ENCODE results near the gene FRMPD4.
A peak's percentile ranks its signal among the peaks of the same experiment; 100 is the strongest.

FRMPD4 gene

GRCh38 chrX:12722314-12722713 lies 584.0 kb downstream of the FRMPD4 start:
- Histone ChIP-seq H3K36me3 (replicated peaks) (no peaks in the 10 kb centered on the region), H3K4me1 (no peaks in the 10 kb centered on the region), H3K9me3 (no peaks in the 10 kb centered on the region), H3K4me3 (no peak overlapping the region), H3K27me3 (ENCODE audit: low read depth) (no peaks in the 10 kb centered on the region)
- in situ Hi-C loops (cut with MboI; ENCODE audit: low sequenced_read_pairs), result loop anchor here (25.0 kb wide), 1 partner anchor 635 kb away; no protein-coding TSS in a partner anchor
- DNase-seq (ENCODE audit: low spot score in 2 of 2), result no peak

GRCh38 chrX:12741416-12741815 lies 603.1 kb downstream of the FRMPD4 start:
- no peaks in the 10 kb centered on the region for H3K4me1 ChIP-seq
- H3K9me3 ChIP-seq, result no peaks in the 10 kb centered on the region
- no peaks in the 10 kb centered on the region for H3K27me3 ChIP-seq (ENCODE audit: low read depth)
- no peaks in the 10 kb centered on the region for H3K36me3 ChIP-seq (replicated peaks)
- in situ Hi-C loops (cut with MboI; ENCODE audit: low sequenced_read_pairs), result no loop called here
- H3K4me3 ChIP-seq, result no peak overlapping the region
- DNase-seq (ENCODE audit: low spot score in 2 of 2), result no peak

GRCh38 chrX:12747433-12747832 lies 609.2 kb downstream of the FRMPD4 start:
- H3K4me1 ChIP-seq, result no peaks in the 10 kb centered on the region
- in situ Hi-C loops (cut with MboI; ENCODE audit: low sequenced_read_pairs), result no loop called here
- no peak for DNase-seq (ENCODE audit: low spot score in 2 of 2)
- H3K36me3 ChIP-seq (replicated peaks), result no peaks in the 10 kb centered on the region
- H3K27me3 ChIP-seq (ENCODE audit: low read depth), result no peaks in the 10 kb centered on the region
- no peak overlapping the region for H3K4me3 ChIP-seq
- H3K9me3 ChIP-seq, result no peaks in the 10 kb centered on the region

- Histone ChIP-seq H3K4me3 (no peak overlapping the region), H3K27me3 (ENCODE audit: low read depth) (no peaks in the 10 kb centered on the region), H3K36me3 (replicated peaks) (no peaks in the 10 kb centered on the region), H3K9me3 (no peaks in the 10 kb centered on the region), H3K4me1 (no peaks in the 10 kb centered on the region)
- DNase-seq (ENCODE audit: low spot score in 2 of 2), result no peak
- in situ Hi-C loops (cut with MboI; ENCODE audit: low sequenced_read_pairs), result no loop called here
These were observed 613.6 kb downstream of the FRMPD4 start for GRCh38 chrX:12751887-12752286.

GRCh38 chrX:12753366-12753765 lies 615.1 kb downstream of the FRMPD4 start:
- in situ Hi-C loops (cut with MboI; ENCODE audit: low sequenced_read_pairs), result no loop called here
- H3K4me3 ChIP-seq, result no peak overlapping the region

GRCh38 chrX:12758291-12758690 lies 620.0 kb downstream of the FRMPD4 start:
- Histone ChIP-seq H3K4me1 (no peaks in the 10 kb centered on the region), H3K36me3 (replicated peaks) (no peaks in the 10 kb centered on the region), H3K4me3 (no peak overlapping the region), H3K9me3 (no peaks in the 10 kb centered on the region), H3K27me3 (ENCODE audit: low read depth) (peaks cover 2% of the 10 kb centered on the region; the same call in 1 of the 2 replicates)
- no peak for DNase-seq (ENCODE audit: low spot score in 2 of 2)
- in situ Hi-C loops (cut with MboI; ENCODE audit: low sequenced_read_pairs), result no loop called here

More at GRCh38 chrX:12753366-12753765, 615.1 kb downstream of the FRMPD4 start:
- H3K27me3 ChIP-seq (ENCODE audit: low read depth), result peaks cover 2% of the 10 kb centered on the region; the same call in 1 of the 2 replicates
- H3K9me3 ChIP-seq, result no peaks in the 10 kb centered on the region
- no peaks in the 10 kb centered on the region for H3K4me1 ChIP-seq
- H3K36me3 ChIP-seq (replicated peaks), result no peaks in the 10 kb centered on the region
- no peak for DNase-seq (ENCODE audit: low spot score in 2 of 2)

- Histone ChIP-seq H3K9me3 (no peaks in the 10 kb centered on the region), H3K4me1 (no peaks in the 10 kb centered on the region)
- DNase-seq (ENCODE audit: low spot score in 2 of 2), result no peak
These were observed 629.6 kb downstream of the FRMPD4 start for GRCh38 chrX:12767856-12768255.

GRCh38 chrX:12768491-12768890 lies 630.2 kb downstream of the FRMPD4 start:
- Histone ChIP-seq H3K27me3 (ENCODE audit: low read depth) (peaks cover 11% of the 10 kb centered on the region; the same call in 1 of the 2 replicates), H3K36me3 (replicated peaks) (no peaks in the 10 kb centered on the region), H3K4me3 (no peak overlapping the region), H3K4me1 (no peaks in the 10 kb centered on the region), H3K9me3 (no peaks in the 10 kb centered on the region)
- DNase-seq (ENCODE audit: low spot score in 2 of 2), result no peak
- in situ Hi-C loops (cut with MboI; ENCODE audit: low sequenced_read_pairs), result no loop called here

More at GRCh38 chrX:12767856-12768255, 629.6 kb downstream of the FRMPD4 start:
- Histone ChIP-seq H3K4me3 (no peak overlapping the region), H3K27me3 (ENCODE audit: low read depth) (peaks cover 11% of the 10 kb centered on the region; the same call in 1 of the 2 replicates), H3K36me3 (replicated peaks) (no peaks in the 10 kb centered on the region)
- in situ Hi-C loops (cut with MboI; ENCODE audit: low sequenced_read_pairs), result no loop called here

GRCh38 chrX:12770440-12770839 lies 632.2 kb downstream of the FRMPD4 start:
- Histone ChIP-seq H3K4me3 (no peak overlapping the region), H3K36me3 (replicated peaks) (no peaks in the 10 kb centered on the region), H3K27me3 (ENCODE audit: low read depth) (peaks cover 18% of the 10 kb centered on the region), H3K9me3 (no peaks in the 10 kb centered on the region), H3K4me1 (no peaks in the 10 kb centered on the region)
- in situ Hi-C loops (cut with MboI; ENCODE audit: low sequenced_read_pairs), result no loop called here
- DNase-seq (ENCODE audit: low spot score in 2 of 2), result peak in 1 of 2 experiments; percentile 14

GRCh38 chrX:12771445-12772069 lies 633.3 kb downstream of the FRMPD4 start:
- H3K9me3 ChIP-seq, result no peaks in the 10 kb centered on the region
- H3K4me3 ChIP-seq, result no peak overlapping the region
- no peaks in the 10 kb centered on the region for H3K36me3 ChIP-seq (replicated peaks)
- in situ Hi-C loops (cut with MboI; ENCODE audit: low sequenced_read_pairs), result no loop called here
- H3K4me1 ChIP-seq, result no peaks in the 10 kb centered on the region
- DNase-seq (ENCODE audit: low spot score in 2 of 2), result peak; percentile 51 to 84
- H3K27me3 ChIP-seq (ENCODE audit: low read depth), result peaks cover 18% of the 10 kb centered on the region

Measured in HAP-1 (cell line).